Gastroesophageal sphincter (tissue), 3 donors: ENCODE measurements around the gene CSNK1E.

Experiments
- EP300 ChIP-seq: sonication (generic); formaldehyde crosslinking; IDR thresholded peaks from one replicate; pipeline ENCODE4 v1.6.1; 2017; ENCODE audit warnings: antibody characterized with exemption, mild to moderate bottlenecking
- POLR2A ChIP-seq, 2 donors: fragments of 450-650 bp; IDR thresholded peaks; one replicate each; pipeline ENCODE4 v1.6.1; 2017; ENCODE audit warnings: antibody characterized with exemption in 2 of 2, mild to moderate bottlenecking in 2 of 2, moderate library complexity in 1 of 2
- POLR2AphosphoS5 ChIP-seq: sonication (generic); formaldehyde crosslinking; IDR thresholded peaks from one replicate; pipeline ENCODE4 v1.6.1; 2017; ENCODE audit warnings: antibody characterized with exemption
- TF ChIP-seq, protein P1 (sequence below), 4 experiments: fragments of 200-600 bp in 2 of 4; fragments of 450-650 bp in 2 of 4; sonication (generic) in 1 of 4; IDR thresholded peaks; one replicate each; pipeline ENCODE4 v1.5.1; 2017 to 2019; ENCODE audit warnings: antibody characterized with exemption in 4 of 4, mild to moderate bottlenecking in 2 of 4, moderate library complexity in 2 of 4

DNA sequence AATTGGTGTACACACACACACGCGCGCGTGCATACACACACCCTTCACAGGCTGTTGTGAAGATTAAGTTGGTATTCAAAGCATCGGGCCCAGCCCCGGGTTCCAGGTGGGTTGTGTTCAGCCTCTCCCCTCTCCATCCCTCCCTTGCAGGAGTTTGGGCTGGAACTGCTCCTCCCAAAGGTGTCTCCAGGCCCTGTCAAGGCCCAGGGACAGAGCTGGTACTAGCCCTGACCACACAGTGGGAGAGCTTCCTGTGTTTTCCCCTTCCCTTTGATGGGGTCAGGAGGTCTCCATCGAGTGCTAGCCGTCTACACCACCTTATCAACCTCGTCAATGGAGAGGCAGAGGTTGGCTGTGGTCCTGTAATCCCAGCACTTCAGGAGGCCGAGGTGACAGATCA, 36.5 kb upstream of the CSNK1E start:
- TF ChIP-seq POLR2AphosphoS5, result no peak
- TF ChIP-seq, protein P1, sequence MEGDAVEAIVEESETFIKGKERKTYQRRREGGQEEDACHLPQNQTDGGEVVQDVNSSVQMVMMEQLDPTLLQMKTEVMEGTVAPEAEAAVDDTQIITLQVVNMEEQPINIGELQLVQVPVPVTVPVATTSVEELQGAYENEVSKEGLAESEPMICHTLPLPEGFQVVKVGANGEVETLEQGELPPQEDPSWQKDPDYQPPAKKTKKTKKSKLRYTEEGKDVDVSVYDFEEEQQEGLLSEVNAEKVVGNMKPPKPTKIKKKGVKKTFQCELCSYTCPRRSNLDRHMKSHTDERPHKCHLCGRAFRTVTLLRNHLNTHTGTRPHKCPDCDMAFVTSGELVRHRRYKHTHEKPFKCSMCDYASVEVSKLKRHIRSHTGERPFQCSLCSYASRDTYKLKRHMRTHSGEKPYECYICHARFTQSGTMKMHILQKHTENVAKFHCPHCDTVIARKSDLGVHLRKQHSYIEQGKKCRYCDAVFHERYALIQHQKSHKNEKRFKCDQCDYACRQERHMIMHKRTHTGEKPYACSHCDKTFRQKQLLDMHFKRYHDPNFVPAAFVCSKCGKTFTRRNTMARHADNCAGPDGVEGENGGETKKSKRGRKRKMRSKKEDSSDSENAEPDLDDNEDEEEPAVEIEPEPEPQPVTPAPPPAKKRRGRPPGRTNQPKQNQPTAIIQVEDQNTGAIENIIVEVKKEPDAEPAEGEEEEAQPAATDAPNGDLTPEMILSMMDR (IDR thresholded peaks at IDR 0.05), result no peak
- TF ChIP-seq POLR2A (IDR thresholded peaks at IDR 0.05), result no peak
- TF ChIP-seq EP300, result no peak
